H7 (cell line): Measurements from ENCODE around the gene PCDHGB7. TPM values are rescaled to one million over a fixed set of nuclear protein-coding genes. Genes with fewer than 3 reads are reported as not detected.
"Not testable (repeated sequence)": the region's sequence is repeated elsewhere in the genome, so short reads cannot be mapped to it uniquely, and the experiment has no call there.

Experiments used
- DNase-seq: peaks from one replicate; pipeline ENCODE4 v3.0.0; 2012
- H3K27me3 ChIP-seq: 2 replicates; pipeline ENCODE4 v1.6.0; 2011; ENCODE audit warnings: mild to moderate bottlenecking, low read length; ENCODE audit not compliant: control insufficient read depth, insufficient read depth
- H3K36me3 ChIP-seq: replicated peaks from 2 replicates; pipeline ENCODE4 v1.5.1; 2011; ENCODE audit warnings: low read length; ENCODE audit not compliant: control insufficient read depth, insufficient read depth
- H3K4me3 ChIP-seq: 2 replicates; pipeline ENCODE4 v1.5.1; 2011; ENCODE audit warnings: low read depth, mild to moderate bottlenecking, control low read depth, low read length, moderate library complexity; ENCODE audit not compliant: insufficient read depth
- total RNA-seq: library from RNA; depleted of rRNA; stranded (reverse); fragments of >200 nt; shearing (Covaris generic); gene quantifications from 2 replicates; pipeline ENCODE4 v1.2.3, GENCODE V29; 2014; rRNA removed

The PCDHGB7 gene
- total RNA-seq, 1 experiment from 2014 or later, result 4.4 TPM

GRCh38 chr5:141432308-141432707 is 14.8 kb downstream of the PCDHGB7 start:
- not testable (repeated sequence) for H3K36me3 ChIP-seq, DNase-seq, H3K27me3 ChIP-seq

GRCh38 chr5:141432726-141433125 is 15.2 kb downstream of the PCDHGB7 start:
- not testable (repeated sequence) for H3K4me3 ChIP-seq, DNase-seq, H3K36me3 ChIP-seq, H3K27me3 ChIP-seq

More at GRCh38 chr5:141432308-141432707, 14.8 kb downstream of the PCDHGB7 start:
- H3K4me3 ChIP-seq, result not testable (repeated sequence)

- Histone ChIP-seq H3K27me3 (no peaks in the 10 kb centered on the region), H3K36me3 (no peaks in the 10 kb centered on the region), H3K4me3 (no peak overlapping the region)
- no peak for DNase-seq
Measured at GRCh38 chr5:141434006-141434405, 16.5 kb downstream of the PCDHGB7 start.

GRCh38 chr5:141437221-141437620 is 19.7 kb downstream of the PCDHGB7 start:
- H3K4me3 ChIP-seq, result no peak overlapping the region
- DNase-seq, result no peak
- H3K36me3 ChIP-seq, result no peaks in the 10 kb centered on the region
- H3K27me3 ChIP-seq, result no peaks in the 10 kb centered on the region

GRCh38 chr5:141439411-141440141 is 22.1 kb downstream of the PCDHGB7 start:
- H3K4me3 ChIP-seq, result no peak overlapping the region
- H3K27me3 ChIP-seq, result no peaks in the 10 kb centered on the region
- no peaks in the 10 kb centered on the region for H3K36me3 ChIP-seq
- DNase-seq, result peak; percentile 34

- no peak overlapping the region for H3K4me3 ChIP-seq
- no peaks in the 10 kb centered on the region for H3K27me3 ChIP-seq
- H3K36me3 ChIP-seq, result no peaks in the 10 kb centered on the region
- DNase-seq, result no peak
Measured at GRCh38 chr5:141440341-141440740, 22.9 kb downstream of the PCDHGB7 start.

GRCh38 chr5:141441571-141442170 is 24.2 kb downstream of the PCDHGB7 start:
- no peak for DNase-seq
- Histone ChIP-seq H3K36me3 (no peaks in the 10 kb centered on the region), H3K4me3 (no peak overlapping the region), H3K27me3 (no peaks in the 10 kb centered on the region)

GRCh38 chr5:141465351-141465750 is 47.9 kb downstream of the PCDHGB7 start:
- H3K4me3 ChIP-seq, result no peak overlapping the region
- no peaks in the 10 kb centered on the region for H3K27me3 ChIP-seq
- no peak for DNase-seq
- no peaks in the 10 kb centered on the region for H3K36me3 ChIP-seq

Other genes with a start within 250 kb of the PCDHGB7 start
- 0.03 TPM in 1 of 2 replicates, not detected in the other for gene PCDHB7, start 245.0 kb upstream of the PCDHGB7 start, total RNA-seq
- gene PCDHB8, start 239.9 kb upstream of the PCDHGB7 start, total RNA-seq, result not detected in 2 replicates
- gene PCDHB16, start 235.3 kb upstream of the PCDHGB7 start, total RNA-seq, result 0.03 and 0.07 TPM in 2 replicates
- not detected in 2 replicates for gene PCDHB9, start 230.5 kb upstream of the PCDHGB7 start, total RNA-seq
- gene PCDHB10, start 225.3 kb upstream of the PCDHGB7 start, total RNA-seq, result 0.03 and 0.33 TPM in 2 replicates
- gene PCDHB11, start 218.1 kb upstream of the PCDHGB7 start, total RNA-seq, result 0.03 and 0.18 TPM in 2 replicates
- not detected in 2 replicates for gene PCDHB12, start 209.0 kb upstream of the PCDHGB7 start, total RNA-seq
- gene PCDHB13, start 203.8 kb upstream of the PCDHGB7 start, total RNA-seq, result 0.03 TPM in 1 of 2 replicates, not detected in the other
- gene PCDHB14, start 194.3 kb upstream of the PCDHGB7 start, total RNA-seq, result 0.10 and 0.26 TPM in 2 replicates
- not detected in 2 replicates for gene PCDHB15, start 172.3 kb upstream of the PCDHGB7 start, total RNA-seq
- 0.14 TPM in 1 of 2 replicates, not detected in the other for gene SLC25A2, start 113.6 kb upstream of the PCDHGB7 start, total RNA-seq
- gene TAF7, start 96.9 kb upstream of the PCDHGB7 start, total RNA-seq, result 39.5 and 41.8 TPM in 2 replicates
- gene PCDHGA1, start 87.2 kb upstream of the PCDHGB7 start, total RNA-seq, result not detected in 2 replicates
- not detected in 2 replicates for gene PCDHGA2, start 78.9 kb upstream of the PCDHGB7 start, total RNA-seq
- 0.14 TPM in 1 of 2 replicates, not detected in the other for gene PCDHGA3, start 73.8 kb upstream of the PCDHGB7 start, total RNA-seq
- gene PCDHGB1, start 67.6 kb upstream of the PCDHGB7 start, total RNA-seq, result not detected in 2 replicates
- 0.03 TPM in 1 of 2 replicates, not detected in the other for gene PCDHGA4, start 62.7 kb upstream of the PCDHGB7 start, total RNA-seq
- gene PCDHGB2, start 57.7 kb upstream of the PCDHGB7 start, total RNA-seq, result 0.03 TPM in 1 of 2 replicates, not detected in the other
- gene PCDHGA5, start 53.5 kb upstream of the PCDHGB7 start, total RNA-seq, result not detected in 2 replicates
- gene PCDHGB3, start 47.4 kb upstream of the PCDHGB7 start, total RNA-seq, result 0.26 TPM in 1 of 2 replicates, not detected in the other
- 0.04 TPM in 1 of 2 replicates, not detected in the other for gene PCDHGA6, start 43.8 kb upstream of the PCDHGB7 start, total RNA-seq
- gene PCDHGA7, start 34.9 kb upstream of the PCDHGB7 start, total RNA-seq, result not detected in 2 replicates
- gene PCDHGB4, start 30.0 kb upstream of the PCDHGB7 start, total RNA-seq, result 0.66 and 1.4 TPM in 2 replicates
- 0.22 TPM in 1 of 2 replicates, not detected in the other for gene PCDHGA8, start 25.0 kb upstream of the PCDHGB7 start, total RNA-seq
- not detected in 2 replicates for gene PCDHGB5, start 19.7 kb upstream of the PCDHGB7 start, total RNA-seq
- gene PCDHGA9, start 14.9 kb upstream of the PCDHGB7 start, total RNA-seq, result 0.04 and 0.10 TPM in 2 replicates
- 1.7 and 1.9 TPM in 2 replicates for gene PCDHGB6, start 9.7 kb upstream of the PCDHGB7 start, total RNA-seq
- gene PCDHGA10, start 4.7 kb upstream of the PCDHGB7 start, total RNA-seq, result 0.35 and 0.78 TPM in 2 replicates
- 0.21 and 0.30 TPM in 2 replicates for gene PCDHGA11, start 3.4 kb downstream of the PCDHGB7 start, total RNA-seq
- 0.10 and 0.44 TPM in 2 replicates for gene PCDHGA12, start 12.8 kb downstream of the PCDHGB7 start, total RNA-seq
- 27.4 and 31.7 TPM in 2 replicates for gene PCDHGC3, start 58.3 kb downstream of the PCDHGB7 start, total RNA-seq
- gene PCDHGC4, start 67.4 kb downstream of the PCDHGB7 start, total RNA-seq, result 9.9 and 12.5 TPM in 2 replicates
- 0.44 and 1.8 TPM in 2 replicates for gene PCDHGC5, start 71.4 kb downstream of the PCDHGB7 start, total RNA-seq
- gene DIAPH1, start 201.3 kb downstream of the PCDHGB7 start, total RNA-seq, result 31.2 and 37.5 TPM in 2 replicates
- 81.3 and 82.7 TPM in 2 replicates for gene HDAC3, start 219.2 kb downstream of the PCDHGB7 start, total RNA-seq
- gene RELL2, start 219.3 kb downstream of the PCDHGB7 start, total RNA-seq, result 7.4 and 8.9 TPM in 2 replicates
- gene FCHSD1, start 233.7 kb downstream of the PCDHGB7 start, total RNA-seq, result 17.3 and 22.3 TPM in 2 replicates